ENCODE measurements around the gene PRXL2B.

DNA sequence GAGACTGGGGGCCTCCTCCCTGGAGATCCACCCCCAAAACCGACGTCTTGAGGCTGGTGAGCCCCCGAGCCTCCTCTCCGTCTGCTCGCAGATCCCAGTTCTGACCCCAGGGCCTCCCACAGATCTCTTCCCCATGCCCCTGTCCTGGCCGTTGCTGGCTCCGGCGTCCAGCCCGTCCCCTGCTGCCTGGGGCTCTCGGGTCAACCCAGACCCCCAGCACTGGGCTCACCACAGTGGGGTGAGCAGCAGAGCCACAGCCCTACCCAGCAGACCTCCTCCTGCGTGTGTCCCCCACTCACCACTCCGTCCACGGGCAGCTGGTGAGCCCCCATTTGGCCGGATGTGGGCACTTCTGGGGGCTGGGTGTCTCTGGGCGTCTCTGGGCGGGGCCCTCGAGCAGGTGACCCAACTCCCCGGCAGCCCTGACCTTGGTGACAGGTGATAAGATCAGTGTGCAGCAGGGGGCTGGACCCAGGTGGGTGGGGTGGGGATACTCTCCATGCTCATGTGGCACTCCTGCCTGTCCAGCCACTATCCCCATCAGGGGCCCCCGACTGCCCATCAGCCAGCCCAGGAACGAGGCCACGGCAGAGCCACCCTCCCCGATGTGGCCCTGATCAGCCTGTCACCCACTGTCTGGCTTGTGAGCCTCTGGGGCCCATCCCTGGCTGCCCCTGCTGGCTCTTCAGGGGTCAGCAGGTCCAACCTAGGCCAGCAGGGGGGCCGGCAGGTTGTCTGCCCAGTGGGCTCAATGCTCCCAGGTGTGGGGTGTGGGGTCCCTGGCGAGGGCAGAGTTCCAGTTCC lies 29.7 kb upstream of the PRXL2B start:
- TF ChIP-seq, protein P1, sequence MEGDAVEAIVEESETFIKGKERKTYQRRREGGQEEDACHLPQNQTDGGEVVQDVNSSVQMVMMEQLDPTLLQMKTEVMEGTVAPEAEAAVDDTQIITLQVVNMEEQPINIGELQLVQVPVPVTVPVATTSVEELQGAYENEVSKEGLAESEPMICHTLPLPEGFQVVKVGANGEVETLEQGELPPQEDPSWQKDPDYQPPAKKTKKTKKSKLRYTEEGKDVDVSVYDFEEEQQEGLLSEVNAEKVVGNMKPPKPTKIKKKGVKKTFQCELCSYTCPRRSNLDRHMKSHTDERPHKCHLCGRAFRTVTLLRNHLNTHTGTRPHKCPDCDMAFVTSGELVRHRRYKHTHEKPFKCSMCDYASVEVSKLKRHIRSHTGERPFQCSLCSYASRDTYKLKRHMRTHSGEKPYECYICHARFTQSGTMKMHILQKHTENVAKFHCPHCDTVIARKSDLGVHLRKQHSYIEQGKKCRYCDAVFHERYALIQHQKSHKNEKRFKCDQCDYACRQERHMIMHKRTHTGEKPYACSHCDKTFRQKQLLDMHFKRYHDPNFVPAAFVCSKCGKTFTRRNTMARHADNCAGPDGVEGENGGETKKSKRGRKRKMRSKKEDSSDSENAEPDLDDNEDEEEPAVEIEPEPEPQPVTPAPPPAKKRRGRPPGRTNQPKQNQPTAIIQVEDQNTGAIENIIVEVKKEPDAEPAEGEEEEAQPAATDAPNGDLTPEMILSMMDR (IDR thresholded peaks at IDR 0.05), result peak in 2 of 5 experiments; percentile 37 to 39
- TF ChIP-seq POLR2A (IDR thresholded peaks at IDR 0.05), result no peak
- TF ChIP-seq EP300 (IDR thresholded peaks at IDR 0.05; ENCODE audit: low read depth), result no peak
- peak; percentile 20 to 51 (median 44) for TF ChIP-seq POLR2AphosphoS5 (IDR thresholded peaks at IDR 0.05)

Measured in transverse colon (tissue), 4 donors.